Measurements from ENCODE around the gene GPX4.

The GPX4 gene

DNA sequence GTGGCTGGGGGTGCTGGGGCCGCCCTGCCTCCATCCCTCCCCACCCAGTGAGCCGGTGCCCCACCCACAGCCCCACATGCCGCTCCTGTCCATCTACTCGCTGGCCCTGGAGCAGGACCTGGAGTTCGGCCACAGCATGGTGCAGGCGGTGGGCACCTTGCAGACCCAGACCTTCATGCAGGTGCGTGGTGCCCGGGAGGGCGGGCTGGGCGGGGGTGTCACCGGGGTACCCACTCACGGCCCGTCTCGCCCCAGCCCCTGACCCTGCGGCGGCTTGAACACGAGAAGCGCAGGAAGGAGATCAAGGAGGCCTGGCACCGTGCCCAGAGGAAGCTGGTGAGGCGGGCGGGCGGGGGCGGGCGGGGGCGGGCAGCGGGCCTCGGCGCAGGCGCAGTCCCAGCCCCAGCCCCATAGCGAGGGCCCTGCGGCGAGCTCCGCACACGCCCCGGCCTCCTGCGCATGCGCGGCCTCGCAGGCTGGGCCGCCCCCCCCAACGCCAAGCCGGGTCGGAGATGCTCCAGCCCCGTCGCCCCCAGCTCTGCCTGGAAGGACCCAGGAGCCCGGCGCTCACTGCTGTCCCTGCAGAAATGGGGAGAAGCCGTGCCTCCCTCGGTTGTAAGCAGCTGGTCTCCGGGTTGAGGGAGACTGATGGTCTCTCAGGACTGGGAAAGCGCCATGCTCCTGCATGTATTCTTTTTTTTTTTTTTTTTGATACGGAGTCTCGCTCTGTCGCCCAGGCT lies 29.1 kb upstream of the GPX4 start:
- Histone ChIP-seq H3K36me3 (peaks cover 91% of the 10 kb centered on the region), H3K9me3 (no peaks in the 10 kb centered on the region), H3K4me3 (ENCODE audit: low read depth in 1 of 2, low read length in 1 of 2) (peak overlapping the region; percentile 43 to 73), H3K27ac (peak overlapping the region; percentile 89), H3K27me3 (no peaks in the 10 kb centered on the region), H3K4me1 (ENCODE audit: control insufficient read depth in 1 of 2, insufficient read depth in 1 of 2, low read depth in 1 of 2, low read length in 1 of 2) (peaks cover 75% of the 10 kb centered on the region in 2 experiments)
- TF ChIP-seq, protein P1, sequence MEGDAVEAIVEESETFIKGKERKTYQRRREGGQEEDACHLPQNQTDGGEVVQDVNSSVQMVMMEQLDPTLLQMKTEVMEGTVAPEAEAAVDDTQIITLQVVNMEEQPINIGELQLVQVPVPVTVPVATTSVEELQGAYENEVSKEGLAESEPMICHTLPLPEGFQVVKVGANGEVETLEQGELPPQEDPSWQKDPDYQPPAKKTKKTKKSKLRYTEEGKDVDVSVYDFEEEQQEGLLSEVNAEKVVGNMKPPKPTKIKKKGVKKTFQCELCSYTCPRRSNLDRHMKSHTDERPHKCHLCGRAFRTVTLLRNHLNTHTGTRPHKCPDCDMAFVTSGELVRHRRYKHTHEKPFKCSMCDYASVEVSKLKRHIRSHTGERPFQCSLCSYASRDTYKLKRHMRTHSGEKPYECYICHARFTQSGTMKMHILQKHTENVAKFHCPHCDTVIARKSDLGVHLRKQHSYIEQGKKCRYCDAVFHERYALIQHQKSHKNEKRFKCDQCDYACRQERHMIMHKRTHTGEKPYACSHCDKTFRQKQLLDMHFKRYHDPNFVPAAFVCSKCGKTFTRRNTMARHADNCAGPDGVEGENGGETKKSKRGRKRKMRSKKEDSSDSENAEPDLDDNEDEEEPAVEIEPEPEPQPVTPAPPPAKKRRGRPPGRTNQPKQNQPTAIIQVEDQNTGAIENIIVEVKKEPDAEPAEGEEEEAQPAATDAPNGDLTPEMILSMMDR (IDR thresholded peaks at IDR 0.05), result no peak

- H3K27ac ChIP-seq, result peak overlapping the region; percentile 89
- no peaks in the 10 kb centered on the region for H3K27me3 ChIP-seq
- TF ChIP-seq, protein P1 (IDR thresholded peaks at IDR 0.05), result no peak
- peaks cover 62% of the 10 kb centered on the region in 2 experiments for H3K4me1 ChIP-seq (ENCODE audit: control insufficient read depth in 1 of 2, insufficient read depth in 1 of 2, low read depth in 1 of 2, low read length in 1 of 2)
- no peaks in the 10 kb centered on the region for H3K9me3 ChIP-seq
- peaks cover 94% of the 10 kb centered on the region for H3K36me3 ChIP-seq
- H3K4me3 ChIP-seq (ENCODE audit: low read depth in 1 of 2, low read length in 1 of 2), result peak overlapping the region in 1 of 2 experiments; percentile 73
Measured at GRCh38 chr19:1076046-1076386, 27.8 kb upstream of the GPX4 start.

DNA sequence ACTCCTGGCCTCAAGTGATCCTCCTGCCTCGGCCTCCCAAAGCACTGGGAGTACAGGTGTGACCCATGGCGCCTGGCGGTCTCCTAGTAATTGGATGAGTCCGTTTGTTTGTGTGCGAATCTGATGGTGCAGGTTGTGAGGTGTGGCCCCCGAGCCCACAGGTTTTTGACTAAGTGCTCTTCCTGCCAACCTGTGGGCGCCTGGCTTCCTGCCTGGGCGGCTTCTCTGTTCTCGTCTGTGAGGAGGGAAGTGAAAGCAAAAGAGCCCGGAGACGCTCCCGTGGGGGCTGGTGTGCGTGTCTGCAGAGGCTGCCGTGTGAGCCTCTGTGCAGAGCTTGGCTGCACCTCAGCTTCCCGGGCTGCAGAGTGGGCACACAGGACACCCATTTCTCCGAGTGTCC lies 26.8 kb upstream of the GPX4 start:
- Histone ChIP-seq H3K4me3 (ENCODE audit: low read depth in 1 of 2, low read length in 1 of 2) (peak overlapping the region; percentile 45), H3K36me3 (peaks cover 95% of the 10 kb centered on the region), H3K27me3 (no peaks in the 10 kb centered on the region), H3K9me3 (no peaks in the 10 kb centered on the region), H3K4me1 (ENCODE audit: control insufficient read depth in 1 of 2, insufficient read depth in 1 of 2, low read depth in 1 of 2, low read length in 1 of 2) (peaks cover 59 to 68% of the 10 kb centered on the region in 2 experiments), H3K27ac (peak overlapping the region; percentile 89)
- TF ChIP-seq, protein P1 (IDR thresholded peaks at IDR 0.05), result no peak

DNA sequence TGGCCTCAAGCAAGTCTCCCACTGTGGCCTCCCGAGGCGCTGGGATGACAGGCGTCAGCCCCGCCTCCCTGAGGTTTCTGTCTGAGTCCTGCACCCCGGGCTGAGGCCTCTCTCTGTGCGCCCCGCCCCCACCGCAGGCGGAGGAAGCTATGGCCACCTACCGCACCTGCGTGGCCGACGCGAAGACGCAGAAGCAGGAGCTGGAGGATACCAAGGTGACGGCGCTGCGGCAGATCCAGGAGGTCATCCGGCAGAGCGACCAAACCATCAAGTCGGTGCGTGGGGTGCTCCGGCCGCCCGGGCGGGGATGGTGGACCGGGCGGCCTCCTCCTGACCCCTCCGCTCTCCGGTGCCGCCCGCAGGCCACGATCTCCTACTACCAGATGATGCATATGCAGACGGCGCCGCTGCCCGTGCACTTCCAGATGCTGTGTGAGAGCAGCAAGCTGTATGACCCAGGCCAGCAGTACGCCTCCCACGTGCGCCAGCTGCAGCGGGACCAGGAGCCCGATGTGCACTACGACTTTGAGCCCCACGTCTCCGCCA lies 24.2 kb upstream of the GPX4 start:
- no peaks in the 10 kb centered on the region for H3K27me3 ChIP-seq
- H3K27ac ChIP-seq, result no peak overlapping the region
- no peaks in the 10 kb centered on the region for H3K9me3 ChIP-seq
- no peak overlapping the region for H3K4me3 ChIP-seq (ENCODE audit: low read depth in 1 of 2, low read length in 1 of 2)
- H3K36me3 ChIP-seq, result peaks cover 95% of the 10 kb centered on the region
- TF ChIP-seq, protein P1 (IDR thresholded peaks at IDR 0.05), result no peak
- peaks cover 33 to 43% of the 10 kb centered on the region in 2 experiments for H3K4me1 ChIP-seq (ENCODE audit: control insufficient read depth in 1 of 2, insufficient read depth in 1 of 2, low read depth in 1 of 2, low read length in 1 of 2)

- Histone ChIP-seq H3K36me3 (peaks cover 95% of the 10 kb centered on the region), H3K27me3 (no peaks in the 10 kb centered on the region), H3K4me3 (ENCODE audit: low read depth in 1 of 2, low read length in 1 of 2) (no peak overlapping the region), H3K9me3 (no peaks in the 10 kb centered on the region), H3K4me1 (ENCODE audit: control insufficient read depth in 1 of 2, insufficient read depth in 1 of 2, low read depth in 1 of 2, low read length in 1 of 2) (peaks cover 25 to 34% of the 10 kb centered on the region in 2 experiments), H3K27ac (peak overlapping the region; percentile 93)
- TF ChIP-seq, protein P1 (IDR thresholded peaks at IDR 0.05), result no peak
Measured at GRCh38 chr19:1080360-1081161, 23.2 kb upstream of the GPX4 start.

All from neutrophil (primary cell).